NCI-H2081 treated with DMSO at 0.1 percent for 48 hours (cell line): ENCODE results near the gene CHKA.

Source experiments
- DNase-seq: peaks from one replicate; lab custom pipeline; 2025; lab: John Stamatoyannopoulos, UW

Gene CHKA

GRCh38 chr11:68044145-68044813 is 76.9 kb downstream of the CHKA start:
- no peak for DNase-seq

- DNase-seq: no peak
These were observed 77.6 kb downstream of the CHKA start for GRCh38 chr11:68043349-68044144.

- DNase-seq: no peak
These were observed 78.2 kb downstream of the CHKA start for GRCh38 chr11:68043029-68043348.

DNA sequence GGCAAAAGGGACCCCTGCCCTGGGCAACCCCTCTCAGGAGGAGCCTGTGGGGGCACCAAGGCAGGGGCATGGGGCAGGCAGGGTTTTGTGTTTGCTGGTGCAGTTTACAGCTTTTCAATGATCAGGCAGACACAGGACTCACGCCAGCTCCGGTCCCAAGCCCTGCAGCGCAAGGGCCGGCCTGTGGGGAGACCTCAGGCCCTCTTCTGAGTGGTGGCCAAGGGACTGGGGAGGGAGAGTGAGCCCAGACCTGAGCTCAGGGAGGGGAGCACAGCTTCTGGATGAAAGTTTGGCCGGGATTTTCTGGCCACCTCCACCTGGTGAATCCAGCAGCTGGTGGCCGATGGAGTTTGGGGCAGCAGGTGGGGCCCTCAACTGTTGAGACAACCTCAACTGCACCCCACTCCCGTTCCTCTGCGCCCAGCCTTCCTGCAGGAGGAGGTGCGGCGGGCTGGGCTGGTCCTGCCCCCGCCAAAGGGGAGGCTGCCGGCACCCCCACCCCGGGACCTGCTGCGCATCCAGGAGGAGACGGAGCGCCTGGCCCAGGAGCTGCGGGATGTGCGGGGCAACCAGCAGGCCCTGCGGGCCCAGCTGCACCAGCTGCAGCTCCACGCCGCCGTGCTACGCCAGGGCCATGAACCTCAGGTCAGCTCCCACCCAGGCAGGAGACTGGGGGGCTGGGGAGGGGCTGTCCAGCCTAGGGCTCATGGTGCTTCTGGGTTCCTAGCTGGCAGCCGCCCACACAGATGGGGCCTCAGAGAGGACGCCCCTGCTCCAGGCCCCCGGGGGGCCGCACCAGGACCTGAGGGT is 78.8 kb downstream of the CHKA start:
- no peak for DNase-seq

GRCh38 chr11:68041617-68042218 is 79.5 kb downstream of the CHKA start:
- no peak for DNase-seq

- no peak for DNase-seq
These were observed 80.1 kb downstream of the CHKA start for GRCh38 chr11:68040957-68041591.

- DNase-seq: no peak
These were observed 80.9 kb downstream of the CHKA start for GRCh38 chr11:68040101-68040956.

GRCh38 chr11:68039526-68040086 is 81.6 kb downstream of the CHKA start:
- no peak for DNase-seq

GRCh38 chr11:68038718-68039525 is 82.3 kb downstream of the CHKA start, which contains the start of gene TCIRG1:
TCIRG1 (plus strand) TSS chr11:68039025; CDS start chr11:68041272, 2,247 bp downstream.
- no peak for DNase-seq

GRCh38 chr11:68038226-68038717 is 82.9 kb downstream of the CHKA start:
- no peak for DNase-seq

DNA sequence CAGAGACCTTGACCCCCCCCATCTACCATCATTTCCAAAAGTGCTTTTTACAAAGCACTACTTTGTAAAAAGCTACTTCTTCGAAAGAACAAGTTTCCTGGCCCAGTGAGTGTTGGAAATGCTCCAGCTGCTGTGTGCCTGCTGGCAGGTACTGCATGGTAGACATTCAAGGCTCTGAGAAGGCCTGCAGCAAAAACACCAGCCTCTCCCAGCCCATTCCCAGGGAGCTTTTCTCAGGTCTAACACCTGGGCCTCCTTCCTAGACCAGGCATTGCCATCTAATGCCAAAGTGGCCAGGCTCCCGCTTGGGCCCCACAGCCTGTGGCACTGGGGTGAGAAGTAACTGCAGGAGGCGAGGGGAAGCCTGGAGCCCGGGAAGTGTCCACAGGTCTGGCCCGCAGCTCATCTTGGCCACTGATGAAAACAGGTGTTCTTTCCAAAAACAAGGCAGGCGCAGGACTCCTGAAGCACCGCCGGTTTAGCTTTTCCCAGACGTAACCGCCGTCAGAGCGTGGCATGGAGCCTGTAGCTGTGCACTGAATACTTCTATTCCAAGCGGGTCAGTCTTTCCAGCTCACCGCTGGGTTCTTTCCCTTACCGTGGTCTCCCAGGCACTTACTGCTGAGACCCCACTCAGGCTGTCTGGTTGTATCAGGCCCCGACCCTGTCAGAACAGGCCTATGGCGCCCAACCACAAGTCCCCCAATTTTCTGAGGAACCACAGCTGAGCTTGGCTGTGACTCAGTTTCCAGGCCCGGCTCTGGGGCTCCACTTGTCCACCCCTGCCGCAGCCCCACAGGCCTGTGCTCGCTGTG is 83.6 kb downstream of the CHKA start:
- DNase-seq: no peak

- no peak for DNase-seq
These were observed 84.4 kb downstream of the CHKA start for GRCh38 chr11:68036717-68037239.

DNA sequence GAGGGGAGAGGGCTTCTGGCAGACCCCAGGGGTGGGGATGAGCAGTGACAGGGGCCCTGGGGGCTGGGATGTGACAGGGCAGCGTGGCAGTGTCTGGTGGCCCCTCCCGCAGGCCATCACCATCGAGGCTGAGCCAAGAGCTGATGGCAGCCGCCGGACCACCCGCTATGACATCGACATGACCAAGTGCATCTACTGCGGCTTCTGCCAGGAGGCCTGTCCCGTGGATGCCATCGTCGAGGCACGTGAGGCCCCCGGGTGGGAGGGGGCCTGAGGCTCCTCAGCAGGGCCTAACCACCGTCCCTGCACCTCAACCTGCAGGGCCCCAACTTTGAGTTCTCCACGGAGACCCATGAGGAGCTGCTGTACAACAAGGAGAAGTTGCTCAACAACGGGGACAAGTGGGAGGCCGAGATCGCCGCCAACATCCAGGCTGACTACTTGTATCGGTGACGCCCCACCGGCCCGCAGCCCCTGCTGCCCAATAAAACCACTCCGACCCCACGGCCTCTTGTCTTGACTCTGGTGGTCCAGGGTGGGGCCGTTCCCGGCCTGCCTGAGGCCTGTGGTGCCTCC is 85.0 kb downstream of the CHKA start:
- no peak for DNase-seq

- DNase-seq: no peak
These were observed 85.8 kb downstream of the CHKA start for GRCh38 chr11:68035266-68035876.

GRCh38 chr11:68033708-68034045 is 87.5 kb downstream of the CHKA start:
- DNase-seq: no peak

DNA sequence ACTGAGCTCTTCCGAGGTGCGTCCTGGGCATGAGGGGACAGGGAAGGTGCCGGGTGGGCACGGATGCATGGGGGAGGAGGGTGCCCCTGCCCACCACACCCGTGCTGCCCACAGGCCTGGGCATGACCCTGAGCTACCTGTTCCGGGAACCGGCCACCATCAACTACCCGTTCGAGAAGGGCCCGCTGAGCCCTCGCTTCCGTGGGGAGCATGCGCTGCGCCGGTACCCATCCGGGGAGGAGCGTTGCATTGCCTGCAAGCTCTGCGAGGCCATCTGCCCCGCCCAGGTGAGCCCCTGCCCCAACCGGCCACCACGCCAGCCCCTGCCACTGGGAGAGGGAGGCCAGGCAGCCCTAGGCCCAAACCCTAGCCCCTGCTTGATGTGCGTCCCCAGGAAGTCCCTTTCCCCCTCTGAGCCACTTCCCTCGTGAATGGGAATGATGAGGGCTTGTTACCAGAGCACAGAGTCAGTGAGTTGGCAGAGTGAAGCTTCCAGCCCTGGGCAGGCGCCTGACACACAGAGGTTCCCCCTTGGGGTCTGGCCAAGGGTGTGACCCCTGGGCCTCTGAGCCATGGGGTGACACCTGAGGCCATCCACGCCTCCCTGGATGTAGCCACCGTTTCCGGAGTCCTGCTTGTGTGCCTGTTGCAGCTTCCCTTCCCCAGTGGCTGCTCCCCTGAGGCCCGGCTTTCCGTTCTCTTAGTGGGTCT is 88.0 kb downstream of the CHKA start:
- no peak for DNase-seq

DNA sequence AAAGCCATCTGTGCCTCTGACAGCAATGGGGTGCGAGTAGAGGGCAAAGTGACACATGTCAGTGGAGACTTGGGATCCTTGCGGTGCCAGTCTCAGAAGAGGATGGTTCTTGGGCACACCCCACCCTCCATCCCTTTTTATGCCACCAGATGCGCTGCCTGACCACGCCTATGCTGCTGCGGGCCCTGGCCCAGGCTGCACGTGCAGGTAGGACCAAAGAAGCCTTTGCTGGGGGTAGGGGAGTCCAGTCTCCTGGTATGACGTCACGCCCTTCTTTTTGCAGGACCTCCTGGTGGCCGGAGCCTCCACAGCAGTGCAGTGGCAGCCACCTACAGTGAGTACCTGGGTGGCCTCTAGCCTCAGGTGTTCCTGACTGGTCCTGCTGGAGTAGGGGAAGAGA is 89.2 kb downstream of the CHKA start:
- no peak for DNase-seq
